ENCODE results near the gene TRAF7. TPM values are rescaled to one million over a fixed set of nuclear protein-coding genes. Genes with fewer than 3 reads are reported as not detected.
A peak's percentile ranks its signal among the peaks of the same experiment; 100 is the strongest.

The TRAF7 gene
- total and polyA plus RNA-seq, 2 of the 13 experiments (the other 11 are each of a cell fraction or from before 2014, with no cell fraction given) = 47.9 to 65.6 TPM

GRCh38 chr16:2189252-2189893 lies 33.8 kb downstream of the TRAF7 start (continued):
- TF ChIP-seq ZSCAN20 (CRISPR knock-in tag; IDR thresholded peaks at IDR 0.05; ENCODE audit: borderline replicate concordance) (no peak), SOX6 (IDR thresholded peaks at IDR 0.05) (no peak), SOX6 (CRISPR knock-in tag; IDR thresholded peaks at IDR 0.05) (no peak), ZNF781 (CRISPR knock-in tag; IDR thresholded peaks at IDR 0.05; ENCODE audit: borderline replicate concordance, not compliant biosample characterization) (no peak), ZNF251 (CRISPR knock-in tag; IDR thresholded peaks at IDR 0.05) (no peak), ZNF776 (CRISPR knock-in tag; IDR thresholded peaks at IDR 0.05) (no peak), ZNF850 (CRISPR knock-in tag; conservative IDR thresholded peaks at IDR 0.05) (no peak), ZNF280B (CRISPR knock-in tag; IDR thresholded peaks at IDR 0.05; ENCODE audit: borderline replicate concordance) (0 out of 2 replicates have a peak, but pooled peaks have one; percentile 4), ZNF331 (CRISPR knock-in tag; IDR thresholded peaks at IDR 0.05) (no peak), TEAD3 (CRISPR knock-in tag; optimal IDR thresholded peaks at IDR 0.05; ENCODE audit: borderline replicate concordance) (peak; percentile 24), GABPB1 (CRISPR knock-in tag; IDR thresholded peaks at IDR 0.05) (no peak; the same call in 1 of the 2 replicates), ZNF652 (CRISPR knock-in tag; IDR thresholded peaks at IDR 0.05; ENCODE audit: borderline replicate concordance, low read depth) (no peak), PHF20 (CRISPR knock-in tag; IDR thresholded peaks at IDR 0.05) (peak; percentile 28; the same call in 1 of the 2 replicates), MTF2 (CRISPR knock-in tag; IDR thresholded peaks at IDR 0.05; ENCODE audit: borderline replicate concordance) (no peak), ZNF605 (CRISPR knock-in tag; IDR thresholded peaks at IDR 0.05) (no peak), JUN (CRISPR knock-in tag; IDR thresholded peaks at IDR 0.05) (no peak), GTF2F1 (IDR thresholded peaks at IDR 0.05; ENCODE audit: low read length) (no peak), ZNF3 (CRISPR knock-in tag; IDR thresholded peaks at IDR 0.05) (no peak), NFRKB (IDR thresholded peaks at IDR 0.05) (no peak)
- TF ChIP-seq, protein P1, sequence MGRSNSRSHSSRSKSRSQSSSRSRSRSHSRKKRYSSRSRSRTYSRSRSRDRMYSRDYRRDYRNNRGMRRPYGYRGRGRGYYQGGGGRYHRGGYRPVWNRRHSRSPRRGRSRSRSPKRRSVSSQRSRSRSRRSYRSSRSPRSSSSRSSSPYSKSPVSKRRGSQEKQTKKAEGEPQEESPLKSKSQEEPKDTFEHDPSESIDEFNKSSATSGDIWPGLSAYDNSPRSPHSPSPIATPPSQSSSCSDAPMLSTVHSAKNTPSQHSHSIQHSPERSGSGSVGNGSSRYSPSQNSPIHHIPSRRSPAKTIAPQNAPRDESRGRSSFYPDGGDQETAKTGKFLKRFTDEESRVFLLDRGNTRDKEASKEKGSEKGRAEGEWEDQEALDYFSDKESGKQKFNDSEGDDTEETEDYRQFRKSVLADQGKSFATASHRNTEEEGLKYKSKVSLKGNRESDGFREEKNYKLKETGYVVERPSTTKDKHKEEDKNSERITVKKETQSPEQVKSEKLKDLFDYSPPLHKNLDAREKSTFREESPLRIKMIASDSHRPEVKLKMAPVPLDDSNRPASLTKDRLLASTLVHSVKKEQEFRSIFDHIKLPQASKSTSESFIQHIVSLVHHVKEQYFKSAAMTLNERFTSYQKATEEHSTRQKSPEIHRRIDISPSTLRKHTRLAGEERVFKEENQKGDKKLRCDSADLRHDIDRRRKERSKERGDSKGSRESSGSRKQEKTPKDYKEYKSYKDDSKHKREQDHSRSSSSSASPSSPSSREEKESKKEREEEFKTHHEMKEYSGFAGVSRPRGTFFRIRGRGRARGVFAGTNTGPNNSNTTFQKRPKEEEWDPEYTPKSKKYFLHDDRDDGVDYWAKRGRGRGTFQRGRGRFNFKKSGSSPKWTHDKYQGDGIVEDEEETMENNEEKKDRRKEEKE (IDR thresholded peaks at IDR 0.05) = no peak
